ENCODE measurements around the gene HMGN1. TPM values are rescaled to one million over a fixed set of nuclear protein-coding genes. Genes with fewer than 3 reads are reported as not detected.

HMGN1 gene
- 100 to 1,000 TPM; 526 to 626 TPM for total RNA-seq
- 491 TPM for polyA plus RNA-seq (2013, experiment 1 of 2)
- 464 TPM for polyA plus RNA-seq (2013, experiment 2 of 2)
- long read RNA-seq, experiment 1, transcript HMGN1-204 (6 exons, 1,383 nt), result major isoform, 146 of 334 reads
- long read RNA-seq, experiment 1, partial matches to known transcripts, result 85 of 334 reads
- long read RNA-seq, experiment 1, other reads (novel, unspliced or antisense), result 98 of 334 reads
- long read RNA-seq, experiment 2, full-length matches to known transcripts, result 557 of 684 reads
- long read RNA-seq, experiment 2, partial matches to known transcripts, result 48 of 684 reads
- long read RNA-seq, experiment 2, other reads (novel, unspliced or antisense), result 79 of 684 reads
- long read RNA-seq, experiment 3, full-length matches to known transcripts, result 1,086 of 1,296 reads
- long read RNA-seq, experiment 3, partial matches to known transcripts, result 99 of 1,296 reads
- long read RNA-seq, experiment 3, other reads (novel, unspliced or antisense), result 111 of 1,296 reads
- long read RNA-seq, experiment 4, transcript HMGN1-215 (7 exons, 745 nt), result minor isoform, 9 of 387 reads
- long read RNA-seq, experiment 4, transcript HMGN1-217 (6 exons, 1,014 nt), result major isoform, 24 of 387 reads
- long read RNA-seq, experiment 4, transcript HMGN1-204 (6 exons, 1,383 nt), result minor isoform, 15 of 387 reads
- long read RNA-seq, experiment 4, partial matches to known transcripts, result 290 of 387 reads
- long read RNA-seq, experiment 4, other reads (novel, unspliced or antisense), result 49 of 387 reads

DNA sequence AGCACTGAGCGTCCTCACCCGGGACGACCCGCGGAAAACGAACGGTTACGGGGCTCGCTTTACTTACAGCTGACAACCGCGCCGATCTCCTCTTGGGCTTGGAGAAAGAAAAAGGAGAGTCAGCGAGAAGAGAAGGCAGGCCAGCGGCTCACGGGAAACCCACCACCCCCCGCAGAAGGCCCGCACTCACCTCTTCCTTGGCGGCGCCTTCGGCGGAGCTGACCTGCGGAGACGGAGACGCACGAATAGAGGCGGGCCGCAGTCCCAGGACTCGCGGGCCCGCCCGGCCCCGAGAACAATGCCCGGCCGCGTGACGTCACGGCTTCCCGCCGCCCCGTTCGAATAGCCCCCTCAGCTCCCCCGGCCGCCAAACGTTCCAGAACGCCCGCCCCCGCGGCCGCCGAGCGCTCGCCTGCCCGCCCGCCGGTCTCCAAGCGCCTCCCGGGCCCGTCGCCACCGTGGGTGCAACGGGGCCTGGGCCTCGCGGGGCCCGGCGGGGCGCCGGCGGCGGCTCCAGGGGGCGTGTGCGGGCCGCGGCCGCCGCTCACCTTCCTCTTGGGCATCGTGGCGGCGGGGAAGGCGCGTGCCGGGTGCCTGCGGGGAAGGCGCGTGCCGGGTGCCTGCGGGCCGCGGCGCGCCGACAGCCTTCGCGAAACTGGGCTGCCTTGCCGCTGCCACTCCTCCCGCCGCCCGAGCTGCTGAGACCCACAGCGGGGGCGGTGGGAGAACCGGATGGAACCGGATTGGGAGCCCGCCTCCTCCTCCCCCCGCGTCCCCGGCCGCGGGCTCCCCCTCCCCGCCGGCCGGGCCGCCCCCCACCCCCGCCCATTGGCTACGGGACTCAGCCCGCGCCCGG lies at the start of gene HMGN1:
Gene HMGN1, minus strand, starts transcription at position 734 of the 856 bp plus-strand sequence. Its CDS starts 171 bp downstream, at position 563.
- Histone ChIP-seq H3K9me3 (ENCODE audit: control insufficient read depth, low read length) (no peaks in the 10 kb centered on the region), H3K9ac (ENCODE audit: extremely low read depth, low read length, poor library complexity, severe bottlenecking) (peak within 1 kb of the TSS; percentile 98), H3K4me1 (ENCODE audit: control insufficient read depth, insufficient read depth, low read length) (peaks cover 2% of the 10 kb centered on the region), H3K27ac (ENCODE audit: low read depth, low read length) (peak within 1 kb of the TSS; percentile 97), H3K27me3 (ENCODE audit: control insufficient read depth, insufficient read depth, low read length, poor library complexity, severe bottlenecking) (no peaks in the 10 kb centered on the region), H3K36me3 (ENCODE audit: control insufficient read depth, insufficient read depth, low read length) (peaks cover 43% of the 10 kb centered on the region), H3K4me3 (ENCODE audit: low read length) (peak within 1 kb of the TSS; percentile 96)
- Mint-ChIP-seq H3K4me1 (peaks cover 25% of the 10 kb centered on the region), H3K36me3 (ENCODE audit: low read depth) (peaks cover 35% of the 10 kb centered on the region), H3K27ac (peak within 1 kb of the TSS; percentile 97), H3K4me3 (peak within 1 kb of the TSS; percentile 92), H3K27me3 (ENCODE audit: insufficient read depth) (peaks cover 1% of the 10 kb centered on the region), H3K9me3 (peaks cover 2% of the 10 kb centered on the region)
- 0% methylated on average over 15 to 102 of the region's 116 CpGs for WGBS, 2 experiments (ENCODE audit: insufficient coverage in 1 of 2, insufficient read length in 1 of 2)
- TF ChIP-seq, protein P1, sequence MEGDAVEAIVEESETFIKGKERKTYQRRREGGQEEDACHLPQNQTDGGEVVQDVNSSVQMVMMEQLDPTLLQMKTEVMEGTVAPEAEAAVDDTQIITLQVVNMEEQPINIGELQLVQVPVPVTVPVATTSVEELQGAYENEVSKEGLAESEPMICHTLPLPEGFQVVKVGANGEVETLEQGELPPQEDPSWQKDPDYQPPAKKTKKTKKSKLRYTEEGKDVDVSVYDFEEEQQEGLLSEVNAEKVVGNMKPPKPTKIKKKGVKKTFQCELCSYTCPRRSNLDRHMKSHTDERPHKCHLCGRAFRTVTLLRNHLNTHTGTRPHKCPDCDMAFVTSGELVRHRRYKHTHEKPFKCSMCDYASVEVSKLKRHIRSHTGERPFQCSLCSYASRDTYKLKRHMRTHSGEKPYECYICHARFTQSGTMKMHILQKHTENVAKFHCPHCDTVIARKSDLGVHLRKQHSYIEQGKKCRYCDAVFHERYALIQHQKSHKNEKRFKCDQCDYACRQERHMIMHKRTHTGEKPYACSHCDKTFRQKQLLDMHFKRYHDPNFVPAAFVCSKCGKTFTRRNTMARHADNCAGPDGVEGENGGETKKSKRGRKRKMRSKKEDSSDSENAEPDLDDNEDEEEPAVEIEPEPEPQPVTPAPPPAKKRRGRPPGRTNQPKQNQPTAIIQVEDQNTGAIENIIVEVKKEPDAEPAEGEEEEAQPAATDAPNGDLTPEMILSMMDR (conservative IDR thresholded peaks at IDR 0.05), result no peak
- DNase-seq, result peak; percentile 91

DNA sequence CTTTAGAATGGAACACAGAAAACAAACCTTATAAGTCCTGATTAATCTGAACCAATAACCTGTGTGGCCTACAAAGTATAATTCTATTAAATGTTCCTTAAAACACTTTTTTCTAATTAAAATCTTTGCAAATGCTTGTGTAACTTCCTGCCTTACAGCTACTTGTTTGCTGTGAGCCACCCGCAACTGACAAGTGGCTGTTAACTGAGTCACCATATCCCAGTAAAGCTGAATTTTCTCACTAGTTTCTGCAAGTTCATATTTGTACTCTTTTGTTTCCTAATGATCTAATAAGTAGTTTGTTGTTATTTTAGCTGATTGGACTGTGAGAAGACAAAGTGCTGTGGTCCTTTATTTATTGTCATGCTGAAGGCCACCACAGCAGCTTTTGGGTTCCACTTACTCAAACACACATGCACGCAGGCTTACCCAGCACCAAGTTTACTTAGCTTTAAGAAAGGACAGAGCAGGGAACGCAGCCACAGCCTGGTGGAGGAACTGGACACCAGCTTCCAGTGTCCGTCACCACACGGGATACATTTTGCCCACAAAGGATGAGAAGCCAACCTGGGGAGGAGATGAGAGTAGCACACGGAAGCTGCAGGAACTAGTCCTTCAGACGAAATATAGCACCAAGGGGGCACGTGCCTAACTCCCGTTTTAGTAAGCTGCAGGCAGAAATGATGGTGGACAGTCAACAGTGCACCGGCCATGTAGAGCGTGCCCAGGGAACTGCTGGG lies 48.9 kb upstream of the HMGN1 start:
- H3K4me1 Mint-ChIP-seq, result peaks cover 27% of the 10 kb centered on the region
- Histone ChIP-seq H3K4me1 (ENCODE audit: control insufficient read depth, insufficient read depth, low read length) (no peaks in the 10 kb centered on the region), H3K36me3 (ENCODE audit: control insufficient read depth, insufficient read depth, low read length) (peaks cover 55% of the 10 kb centered on the region), H3K27me3 (ENCODE audit: control insufficient read depth, insufficient read depth, low read length, poor library complexity, severe bottlenecking) (no peaks in the 10 kb centered on the region), H3K4me3 (ENCODE audit: low read length) (no peak overlapping the region), H3K9me3 (ENCODE audit: control insufficient read depth, low read length) (no peaks in the 10 kb centered on the region), H3K27ac (ENCODE audit: low read depth, low read length) (no peak overlapping the region), H3K9ac (ENCODE audit: extremely low read depth, low read length, poor library complexity, severe bottlenecking) (no peak overlapping the region)
- DNase-seq, result no peak
- WGBS, 2 experiments (ENCODE audit: insufficient coverage in 1 of 2, insufficient read length in 1 of 2), result 95 to 97% methylated on average over 11 of the region's 11 CpGs
- no peaks in the 10 kb centered on the region for H3K9me3 Mint-ChIP-seq
- H3K27ac Mint-ChIP-seq, result peak overlapping the region; percentile 88
- no peak overlapping the region for H3K4me3 Mint-ChIP-seq
- peaks cover 35% of the 10 kb centered on the region for H3K36me3 Mint-ChIP-seq (ENCODE audit: low read depth)
- TF ChIP-seq, protein P1 (conservative IDR thresholded peaks at IDR 0.05), result no peak
- no peaks in the 10 kb centered on the region for H3K27me3 Mint-ChIP-seq (ENCODE audit: insufficient read depth)
